Measurements from ENCODE around the gene SULT2B1. TPM values are rescaled to one million over a fixed set of nuclear protein-coding genes. Genes with fewer than 3 reads are reported as not detected.
A peak's percentile ranks its signal among the peaks of the same experiment; 100 is the strongest.

SULT2B1 gene
- total and polyA plus RNA-seq, 7 experiments from 2014 or later, result 0.41 TPM; not detected in 6

GRCh38 chr19:48603449-48603848, 51.5 kb downstream of the SULT2B1 start:
- Mint-ChIP-seq H3K27me3 (peaks cover 0 to 3% (median 0%) of the 10 kb centered on the region in 5 donors), H3K4me3 (no peak overlapping the region), H3K27ac (no peak overlapping the region), H3K36me3 (no peaks in the 10 kb centered on the region), H3K9me3 (no peaks in the 10 kb centered on the region), H3K4me1 (peaks cover 0 to 4% (median 0%) of the 10 kb centered on the region in 7 donors)
- no peak overlapping the region for H3K4me3 ChIP-seq (ENCODE audit: low read length)
- POLR2A ChIA-PET, result no interaction called here
- intact Hi-C loops (cut with micrococcal nuclease), result no loop called here
- H3K9me3 ChIP-seq (ENCODE audit: control insufficient read depth in 2 of 3, low read length in 3 of 3), result no peaks in the 10 kb centered on the region
- H3K36me3 ChIP-seq (ENCODE audit: control insufficient read depth in 2 of 3, insufficient read depth in 3 of 3, low read length in 3 of 3), result no peaks in the 10 kb centered on the region
- H3K27me3 ChIP-seq (ENCODE audit: control insufficient read depth in 2 of 2, insufficient read depth in 2 of 2, low read length in 2 of 2), result no peaks in the 10 kb centered on the region
- H3K27ac ChIP-seq (ENCODE audit: low read depth, low read length), result no peak overlapping the region
- CTCF ChIA-PET, result interaction anchor here (0.6 kb wide), 1 partner anchor 415 kb away, joined by 3 read pairs; no protein-coding TSS in a partner anchor
- no peak for ATAC-seq
- no peak for DNase-seq
- no peaks in the 10 kb centered on the region for H3K4me1 ChIP-seq (ENCODE audit: control insufficient read depth in 2 of 2, insufficient read depth in 2 of 2, low read length in 2 of 2)

GRCh38 chr19:48603850-48604249, 51.9 kb downstream of the SULT2B1 start:
- no peaks in the 10 kb centered on the region for H3K36me3 ChIP-seq (ENCODE audit: control insufficient read depth in 2 of 3, insufficient read depth in 3 of 3, low read length in 3 of 3)
- no peaks in the 10 kb centered on the region for H3K9me3 Mint-ChIP-seq
- H3K4me1 ChIP-seq (ENCODE audit: control insufficient read depth in 2 of 2, insufficient read depth in 2 of 2, low read length in 2 of 2), result peaks cover 1 to 2% of the 10 kb centered on the region in 2 donors
- H3K4me1 Mint-ChIP-seq, result peaks cover 0 to 8% (median 3%) of the 10 kb centered on the region in 7 donors
- no peaks in the 10 kb centered on the region for H3K9me3 ChIP-seq (ENCODE audit: control insufficient read depth in 2 of 3, low read length in 3 of 3)
- no peak for DNase-seq
- no peaks in the 10 kb centered on the region for H3K27me3 ChIP-seq (ENCODE audit: control insufficient read depth in 2 of 2, insufficient read depth in 2 of 2, low read length in 2 of 2)
- no peak overlapping the region for H3K27ac ChIP-seq (ENCODE audit: low read depth, low read length)
- no peaks in the 10 kb centered on the region for H3K27me3 Mint-ChIP-seq
- H3K4me3 ChIP-seq (ENCODE audit: low read length), result no peak overlapping the region
- H3K4me3 Mint-ChIP-seq, result no peak overlapping the region
- no peak for ATAC-seq
- POLR2A ChIA-PET, result no interaction called here
- CTCF ChIA-PET, result interaction anchor here (0.6 kb wide), 1 partner anchor 414 kb away, joined by 3 read pairs; no protein-coding TSS in a partner anchor
- H3K36me3 Mint-ChIP-seq, result no peaks in the 10 kb centered on the region
- H3K27ac Mint-ChIP-seq, result no peak overlapping the region
- intact Hi-C loops (cut with micrococcal nuclease), result no loop called here

DNA sequence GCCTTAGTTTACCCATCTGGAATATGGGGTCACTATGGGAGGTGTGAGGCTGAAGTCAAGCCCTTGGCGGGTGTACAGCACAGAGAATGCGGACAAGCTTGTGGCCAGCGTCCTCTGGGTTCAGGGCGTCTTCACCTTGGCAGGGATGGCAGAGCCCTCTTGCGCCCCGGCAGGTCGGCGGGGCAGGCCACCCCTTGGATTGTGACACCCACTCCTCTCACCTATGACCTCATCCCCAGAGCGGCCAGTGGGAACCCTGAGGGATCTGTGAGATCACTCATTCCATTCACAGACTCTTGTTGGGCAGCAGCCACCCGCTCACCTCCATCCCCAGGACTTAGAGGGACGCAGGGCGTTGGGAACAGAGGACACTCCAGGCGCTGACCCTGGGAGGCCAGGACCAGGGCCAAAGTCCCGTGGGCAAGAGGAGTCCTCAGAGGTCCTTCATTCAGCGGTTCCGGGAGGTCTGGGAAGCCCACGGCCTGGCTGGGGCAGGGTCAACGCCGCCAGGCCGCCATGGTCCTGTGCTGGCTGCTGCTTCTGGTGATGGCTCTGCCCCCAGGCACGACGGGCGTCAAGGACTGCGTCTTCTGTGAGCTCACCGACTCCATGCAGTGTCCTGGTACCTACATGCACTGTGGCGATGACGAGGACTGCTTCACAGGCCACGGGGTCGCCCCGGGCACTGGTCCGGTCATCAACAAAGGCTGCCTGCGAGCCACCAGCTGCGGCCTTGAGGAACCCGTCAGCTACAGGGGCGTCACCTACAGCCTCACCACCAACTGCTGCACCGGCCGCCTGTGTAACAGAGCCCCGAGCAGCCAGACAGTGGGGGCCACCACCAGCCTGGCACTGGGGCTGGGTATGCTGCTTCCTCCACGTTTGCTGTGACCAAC, 54.7 kb downstream of the SULT2B1 start, which contains the start of gene SPACA4:
Gene SPACA4, plus strand, starts transcription at position 280 of the 896 bp plus-strand sequence. Its CDS starts 237 bp downstream, at position 517.
- ATAC-seq (no peak), DNase-seq (no peak)
- ChIA-PET POLR2A (interaction anchor here (0.6 to 1.0 kb wide), 3 partner anchors 13 to 531 kb away, joined by 3 to 4 read pairs (median 4); partner anchors contain the start of genes RPL18 and SPHK2), CTCF (interaction anchor here (0.7 to 2.6 kb wide), 3 partner anchors 10 to 117 kb away, joined by 4 to 16 read pairs (median 5); no protein-coding TSS in a partner anchor)
- H3K27me3 Mint-ChIP-seq, result no peaks in the 10 kb centered on the region
- no peaks in the 10 kb centered on the region for H3K27me3 ChIP-seq (ENCODE audit: control insufficient read depth in 2 of 2, insufficient read depth in 2 of 2, low read length in 2 of 2)
- H3K4me3 Mint-ChIP-seq, result no peak within 1 kb of the TSS
- peak within 1 kb of the TSS in 1 of 9 donors; percentile 18 for H3K27ac Mint-ChIP-seq
- H3K4me1 ChIP-seq (ENCODE audit: control insufficient read depth in 2 of 2, insufficient read depth in 2 of 2, low read length in 2 of 2), result peaks cover 3 to 4% of the 10 kb centered on the region in 2 donors
- no peaks in the 10 kb centered on the region for H3K9me3 Mint-ChIP-seq
- no peaks in the 10 kb centered on the region for H3K36me3 ChIP-seq (ENCODE audit: control insufficient read depth in 2 of 3, insufficient read depth in 3 of 3, low read length in 3 of 3)
- H3K9me3 ChIP-seq (ENCODE audit: control insufficient read depth in 2 of 3, low read length in 3 of 3), result no peaks in the 10 kb centered on the region
- intact Hi-C loops (cut with micrococcal nuclease), result no loop called here
- H3K4me3 ChIP-seq (ENCODE audit: low read length), result no peak within 1 kb of the TSS
- no peak within 1 kb of the TSS for H3K27ac ChIP-seq (ENCODE audit: low read depth, low read length)
- H3K36me3 Mint-ChIP-seq, result no peaks in the 10 kb centered on the region
- H3K4me1 Mint-ChIP-seq, result peaks cover 0 to 9% (median 5%) of the 10 kb centered on the region in 7 donors

- H3K4me3 ChIP-seq (ENCODE audit: low read length), result no peak overlapping the region
- Mint-ChIP-seq H3K4me3 (no peak overlapping the region), H3K27me3 (no peaks in the 10 kb centered on the region), H3K36me3 (no peaks in the 10 kb centered on the region), H3K9me3 (no peaks in the 10 kb centered on the region), H3K4me1 (peaks cover 0 to 6% (median 5%) of the 10 kb centered on the region in 7 donors), H3K27ac (no peak overlapping the region)
- DNase-seq, result no peak
- H3K9me3 ChIP-seq (ENCODE audit: control insufficient read depth in 2 of 3, low read length in 3 of 3), result no peaks in the 10 kb centered on the region
- CTCF ChIA-PET, result interaction anchor here (0.7 to 2.6 kb wide), 3 partner anchors 9 to 118 kb away, joined by 4 to 16 read pairs (median 5); no protein-coding TSS in a partner anchor
- no peak overlapping the region for H3K27ac ChIP-seq (ENCODE audit: low read depth, low read length)
- peaks cover 3 to 4% of the 10 kb centered on the region in 2 donors for H3K4me1 ChIP-seq (ENCODE audit: control insufficient read depth in 2 of 2, insufficient read depth in 2 of 2, low read length in 2 of 2)
- no peak for ATAC-seq
- POLR2A ChIA-PET, result interaction anchor here (0.6 to 1.0 kb wide), 3 partner anchors 12 to 531 kb away, joined by 3 to 4 read pairs (median 4); partner anchors contain the start of genes RPL18 and SPHK2
- H3K27me3 ChIP-seq (ENCODE audit: control insufficient read depth in 2 of 2, insufficient read depth in 2 of 2, low read length in 2 of 2), result no peaks in the 10 kb centered on the region
- no peaks in the 10 kb centered on the region for H3K36me3 ChIP-seq (ENCODE audit: control insufficient read depth in 2 of 3, insufficient read depth in 3 of 3, low read length in 3 of 3)
- intact Hi-C loops (cut with micrococcal nuclease), result no loop called here
Observed at GRCh38 chr19:48607359-48607755, 55.4 kb downstream of the SULT2B1 start.

DNA sequence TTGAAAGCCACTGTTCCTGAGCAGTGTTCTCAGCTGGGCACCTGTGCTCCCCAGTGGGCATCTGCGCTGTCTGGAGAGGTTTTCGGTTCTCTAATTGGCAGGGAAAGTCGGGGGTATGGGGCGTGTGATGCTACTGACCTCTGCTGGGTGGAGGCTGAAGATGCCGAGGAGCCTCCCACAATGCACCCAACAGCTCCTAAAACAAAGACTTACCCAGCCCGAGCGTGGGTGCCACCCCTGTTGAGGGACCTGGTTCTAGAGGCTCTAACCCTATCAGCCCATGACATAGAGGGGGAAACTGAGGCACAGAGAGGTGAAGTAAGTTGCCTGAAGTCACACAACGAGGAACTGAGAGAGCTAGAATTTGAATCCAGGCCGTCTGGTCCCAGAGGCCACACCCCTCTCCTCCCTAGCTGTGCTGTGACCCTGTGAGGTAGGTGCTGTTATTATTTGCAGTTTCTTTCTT, 56.9 kb downstream of the SULT2B1 start:
- Histone ChIP-seq H3K27ac (ENCODE audit: low read depth, low read length) (no peak overlapping the region), H3K27me3 (ENCODE audit: control insufficient read depth in 2 of 2, insufficient read depth in 2 of 2, low read length in 2 of 2) (no peaks in the 10 kb centered on the region), H3K36me3 (ENCODE audit: control insufficient read depth in 2 of 3, insufficient read depth in 3 of 3, low read length in 3 of 3) (no peaks in the 10 kb centered on the region), H3K4me3 (ENCODE audit: low read length) (no peak overlapping the region), H3K4me1 (ENCODE audit: control insufficient read depth in 2 of 2, insufficient read depth in 2 of 2, low read length in 2 of 2) (peaks cover 3 to 4% of the 10 kb centered on the region in 2 donors), H3K9me3 (ENCODE audit: control insufficient read depth in 2 of 3, low read length in 3 of 3) (no peaks in the 10 kb centered on the region)
- intact Hi-C loops (cut with micrococcal nuclease), result loop anchor here (1.0 to 2.0 kb wide), 7 partner anchors 20 to 295 kb away; a partner anchor contains a TSS
- Mint-ChIP-seq H3K27ac (peak overlapping the region in 4 of 9 donors; percentile 32 to 56 (median 46)), H3K4me1 (peaks cover 2 to 6% (median 5%) of the 10 kb centered on the region in 7 donors), H3K27me3 (no peaks in the 10 kb centered on the region), H3K4me3 (peak overlapping the region in 6 of 10 donors; percentile 16 to 61 (median 40)), H3K36me3 (no peaks in the 10 kb centered on the region), H3K9me3 (peaks cover 0 to under 1% (median 0%) of the 10 kb centered on the region in 11 donors)
- POLR2A ChIA-PET, result interaction anchor here (0.5 to 2.6 kb wide), 8 partner anchors 9 to 115 kb away, joined by 3 to 18 read pairs (median 4); partner anchors contain the start of genes RPL18 and SPHK2
- CTCF ChIA-PET, result interaction anchor here (0.7 to 2.7 kb wide), 13 partner anchors 9 to 287 kb away, joined by 3 to 16 read pairs (median 4); partner anchors contain the start of genes RPL18 and SPHK2
- peak; percentile 92 for ATAC-seq
- peak in 7 of 9 donors; percentile 32 to 61 (median 55) for DNase-seq

DNA sequence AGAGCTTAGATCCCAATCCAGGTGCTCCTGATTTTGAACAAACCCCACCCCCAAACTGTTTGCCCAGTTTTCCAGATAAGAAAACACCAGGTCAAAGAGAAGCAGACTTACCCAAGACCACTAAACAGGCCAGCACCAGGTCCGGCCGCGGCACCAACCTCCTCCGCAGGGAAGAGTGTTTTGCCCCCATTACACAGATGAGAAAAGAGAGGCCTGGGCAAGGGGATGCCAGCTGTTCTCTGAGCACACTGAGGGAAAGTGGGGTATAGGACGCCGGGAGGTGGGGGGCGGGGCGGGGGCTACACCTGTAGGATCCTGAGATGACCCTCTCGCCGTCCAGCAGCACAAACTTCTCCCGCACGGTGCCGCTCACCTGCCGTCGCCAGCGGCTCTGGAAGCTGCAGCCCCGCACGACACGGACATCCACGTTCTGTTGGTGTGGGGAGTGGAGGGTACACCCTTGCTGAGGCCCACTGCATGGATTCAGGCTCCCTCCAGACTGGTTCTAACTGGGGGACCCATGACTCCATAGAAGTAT, 57.7 kb downstream of the SULT2B1 start:
- no peaks in the 10 kb centered on the region for H3K27me3 Mint-ChIP-seq
- DNase-seq (no peak), ATAC-seq (no peak)
- H3K27ac Mint-ChIP-seq, result no peak overlapping the region
- H3K4me3 Mint-ChIP-seq, result no peak overlapping the region
- H3K36me3 ChIP-seq (ENCODE audit: control insufficient read depth in 2 of 3, insufficient read depth in 3 of 3, low read length in 3 of 3), result peaks cover 0 to under 1% (median under 1%) of the 10 kb centered on the region in 3 experiments
- no peak overlapping the region for H3K4me3 ChIP-seq (ENCODE audit: low read length)
- intact Hi-C loops (cut with micrococcal nuclease), result loop anchor here (2.0 to 10.0 kb wide), 2 partner anchors 289 to 1035 kb away; partner anchors contain the start of genes RRAS (in 1 of the 2) and SCAF1 (in 1 of the 2)
- ChIA-PET CTCF (interaction anchor here (0.8 to 2.7 kb wide), 9 partner anchors 9 to 120 kb away, joined by 3 to 16 read pairs (median 4); partner anchors contain the start of genes RPL18 and SPHK2), POLR2A (interaction anchor here (1.1 to 2.6 kb wide), 7 partner anchors 8 to 116 kb away, joined by 3 to 18 read pairs (median 4); partner anchors contain the start of genes RPL18 and SPHK2)
- no peaks in the 10 kb centered on the region for H3K27me3 ChIP-seq (ENCODE audit: control insufficient read depth in 2 of 2, insufficient read depth in 2 of 2, low read length in 2 of 2)
- no peaks in the 10 kb centered on the region for H3K36me3 Mint-ChIP-seq
- peaks cover 3 to 4% of the 10 kb centered on the region in 2 donors for H3K4me1 ChIP-seq (ENCODE audit: control insufficient read depth in 2 of 2, insufficient read depth in 2 of 2, low read length in 2 of 2)
- peaks cover 0 to 2% (median 0%) of the 10 kb centered on the region in 11 donors for H3K9me3 Mint-ChIP-seq
- H3K4me1 Mint-ChIP-seq, result peaks cover 5 to 6% (median 5%) of the 10 kb centered on the region in 7 donors
- no peaks in the 10 kb centered on the region for H3K9me3 ChIP-seq (ENCODE audit: control insufficient read depth in 2 of 3, low read length in 3 of 3)
- no peak overlapping the region for H3K27ac ChIP-seq (ENCODE audit: low read depth, low read length)
